Measurements from ENCODE around the gene NCF4.

Gene NCF4

GRCh38 chr22:36817525-36817848 is 43.3 kb upstream of the NCF4 start:
- no peak for TF ChIP-seq CTCF (IDR thresholded peaks at IDR 0.05; ENCODE audit: borderline replicate concordance, insufficient read depth, low read depth, low read length)
- no peak overlapping the region for H3K4me3 ChIP-seq (ENCODE audit: low read depth, low read length)

- no peak overlapping the region for H3K4me3 ChIP-seq (ENCODE audit: low read depth, low read length)
- TF ChIP-seq CTCF (IDR thresholded peaks at IDR 0.05; ENCODE audit: borderline replicate concordance, insufficient read depth, low read depth, low read length) = no peak
Observed at GRCh38 chr22:36818010-36818642, 42.7 kb upstream of the NCF4 start.

GRCh38 chr22:36819112-36819511 is 41.7 kb upstream of the NCF4 start:
- no peak overlapping the region for H3K4me3 ChIP-seq (ENCODE audit: low read depth, low read length)
- no peak for TF ChIP-seq CTCF (IDR thresholded peaks at IDR 0.05; ENCODE audit: borderline replicate concordance, insufficient read depth, low read depth, low read length)

GRCh38 chr22:36822581-36822980 is 38.2 kb upstream of the NCF4 start:
- no peak for TF ChIP-seq CTCF (IDR thresholded peaks at IDR 0.05; ENCODE audit: borderline replicate concordance, insufficient read depth, low read depth, low read length)
- H3K4me3 ChIP-seq (ENCODE audit: low read depth, low read length) = no peak overlapping the region

GRCh38 chr22:36823186-36823839 is 37.5 kb upstream of the NCF4 start:
- no peak for TF ChIP-seq CTCF (IDR thresholded peaks at IDR 0.05; ENCODE audit: borderline replicate concordance, insufficient read depth, low read depth, low read length)
- H3K4me3 ChIP-seq (ENCODE audit: low read depth, low read length) = no peak overlapping the region

- no peak for TF ChIP-seq CTCF (IDR thresholded peaks at IDR 0.05; ENCODE audit: borderline replicate concordance, insufficient read depth, low read depth, low read length)
- H3K4me3 ChIP-seq (ENCODE audit: low read depth, low read length) = no peak overlapping the region
Observed at GRCh38 chr22:36824655-36825054, 36.2 kb upstream of the NCF4 start.

GRCh38 chr22:36826262-36826661 is 34.5 kb upstream of the NCF4 start:
- no peak for TF ChIP-seq CTCF (IDR thresholded peaks at IDR 0.05; ENCODE audit: borderline replicate concordance, insufficient read depth, low read depth, low read length)
- H3K4me3 ChIP-seq (ENCODE audit: low read depth, low read length) = no peak overlapping the region

Measured in GM12875 (cell line).